Tibial nerve (tissue), 4 donors: ENCODE data around the gene PCDHB5.

Source experiments
- CTCF ChIP-seq, 5 experiments: fragments of 200-600 bp in 3 of 5; fragments of 450-650 bp in 2 of 5; sonication (generic) in 3 of 5; IDR thresholded peaks; one replicate each; pipeline ENCODE4 v1.5.1; 2016 to 2019; ENCODE audit warnings: antibody characterized with exemption in 5 of 5, mild to moderate bottlenecking in 3 of 5, moderate library complexity in 2 of 5
- EP300 ChIP-seq, 2 donors: sonication (generic); formaldehyde crosslinking; IDR thresholded peaks; one replicate each; pipeline ENCODE4 v1.6.1; 2017; ENCODE audit warnings: antibody characterized with exemption in 2 of 2, mild to moderate bottlenecking in 1 of 2
- POLR2A ChIP-seq, 2 donors: fragments of 450-650 bp; IDR thresholded peaks; one replicate each; pipeline ENCODE4 v1.6.1; 2017; ENCODE audit warnings: antibody characterized with exemption in 2 of 2, mild to moderate bottlenecking in 2 of 2, moderate library complexity in 2 of 2

- TF ChIP-seq POLR2A (IDR thresholded peaks at IDR 0.05), result no peak
- no peak for TF ChIP-seq CTCF (IDR thresholded peaks at IDR 0.05)
- no peak for TF ChIP-seq EP300 (IDR thresholded peaks at IDR 0.05)
Measured at GRCh38 chr5:141180313-141180712, 45.3 kb downstream of the PCDHB5 start.
